Right hindlimb (tissue), 1 donor: ENCODE measurements around the gene PARPBP.
"Not testable (repeated sequence)": the region's sequence is repeated elsewhere in the genome, so short reads cannot be mapped to it uniquely, and the experiment has no call there.

Experiments used
- DNase-seq: peaks from one replicate; pipeline ENCODE4 v3.0.0-alpha.2; 2018

PARPBP gene

GRCh38 chr12:102119674-102120563 is at the start of gene PARPBP, which contains the start of gene NUP37:
Gene PARPBP, plus strand, starts transcription at chr12:102120183. Its CDS starts 3,706 bp downstream, at chr12:102123889.
Gene NUP37, minus strand, starts transcription at chr12:102120114. Its CDS starts 1,596 bp downstream, at chr12:102118518.
- DNase-seq = peak; percentile 94

GRCh38 chr12:102072092-102072491 is 47.9 kb upstream of the PARPBP start:
- DNase-seq = not testable (repeated sequence)

GRCh38 chr12:102080842-102081241 is 39.1 kb upstream of the PARPBP start:
- DNase-seq = no peak

GRCh38 chr12:102089228-102089835 is 30.7 kb upstream of the PARPBP start:
- not testable (repeated sequence) for DNase-seq

DNA sequence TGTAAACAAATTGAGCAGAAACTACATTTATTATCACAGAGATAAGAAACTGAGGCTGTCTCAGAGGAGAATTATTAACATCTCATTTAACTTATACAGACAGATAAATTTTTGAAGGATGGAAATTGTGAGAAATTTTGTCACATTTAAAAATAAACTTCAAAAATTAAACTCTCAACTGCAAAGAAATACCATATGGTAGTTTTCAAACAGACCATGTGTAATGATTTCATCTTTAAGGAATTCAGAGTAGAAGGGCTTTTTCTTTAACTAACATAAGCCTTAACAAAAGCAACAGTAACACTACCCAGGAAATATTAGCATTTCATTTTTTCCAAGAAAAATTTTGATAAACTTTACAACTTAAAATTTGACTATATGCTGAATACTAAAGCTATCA is 26.7 kb upstream of the PARPBP start:
- DNase-seq = no peak

- no peak for DNase-seq
These were observed 24.2 kb upstream of the PARPBP start for GRCh38 chr12:102095677-102096263.

DNA sequence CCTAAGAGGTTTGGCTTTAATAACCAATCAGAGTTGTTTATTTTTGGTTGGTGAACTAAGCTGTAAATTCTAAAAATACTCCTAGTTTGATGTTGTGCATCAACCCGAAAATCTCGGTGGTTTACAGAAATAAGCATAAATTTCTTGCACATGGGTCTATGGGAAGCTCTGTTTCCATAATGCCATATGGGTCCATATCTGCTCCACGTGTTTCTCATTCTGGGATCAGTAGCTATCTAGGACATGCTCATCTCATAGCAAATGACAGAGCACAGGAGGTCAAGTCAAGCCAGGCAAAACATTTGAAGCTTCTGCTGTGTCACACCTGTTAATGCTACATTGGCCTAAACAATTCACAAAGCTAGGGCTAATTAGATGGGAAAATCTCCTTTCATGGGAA is 23.1 kb upstream of the PARPBP start:
- no peak for DNase-seq

DNA sequence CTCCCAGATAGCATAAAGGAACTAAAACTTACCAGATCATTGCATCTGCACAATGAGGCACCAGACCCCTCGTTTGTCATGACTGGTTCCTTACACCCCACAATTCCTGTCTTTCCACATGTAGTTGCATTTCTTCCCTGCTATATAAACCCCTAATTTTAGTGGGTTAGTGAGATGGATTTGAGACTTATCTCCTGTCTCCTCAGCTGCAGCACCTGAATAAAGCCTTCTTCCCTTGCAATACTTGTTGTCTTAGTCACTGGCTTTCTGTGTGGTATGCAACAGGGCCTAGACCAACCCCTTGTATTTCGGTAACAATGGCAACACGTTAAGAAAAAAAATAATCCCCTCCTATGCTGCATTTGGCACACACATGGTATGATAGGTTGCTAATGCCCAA is 13.1 kb upstream of the PARPBP start:
- no peak for DNase-seq

DNA sequence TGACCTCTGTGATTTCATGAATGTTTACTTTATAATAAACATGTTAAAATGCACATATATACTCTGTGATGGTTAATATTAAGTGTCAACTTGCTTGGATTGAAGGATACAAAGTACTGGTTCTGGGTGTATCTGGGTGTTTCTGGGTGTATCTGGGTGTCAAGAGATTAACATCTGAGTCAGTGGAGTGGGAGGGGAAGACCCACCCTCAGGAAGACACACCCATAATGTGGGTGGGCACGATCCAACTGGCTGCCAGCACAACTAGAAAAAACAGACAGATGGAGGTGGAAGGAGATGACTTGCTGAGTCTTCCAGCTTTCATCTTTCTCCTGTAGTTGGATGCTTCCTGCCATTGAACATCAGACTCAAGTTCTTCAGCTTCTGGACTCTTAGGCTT is 12.0 kb upstream of the PARPBP start:
- no peak for DNase-seq

DNA sequence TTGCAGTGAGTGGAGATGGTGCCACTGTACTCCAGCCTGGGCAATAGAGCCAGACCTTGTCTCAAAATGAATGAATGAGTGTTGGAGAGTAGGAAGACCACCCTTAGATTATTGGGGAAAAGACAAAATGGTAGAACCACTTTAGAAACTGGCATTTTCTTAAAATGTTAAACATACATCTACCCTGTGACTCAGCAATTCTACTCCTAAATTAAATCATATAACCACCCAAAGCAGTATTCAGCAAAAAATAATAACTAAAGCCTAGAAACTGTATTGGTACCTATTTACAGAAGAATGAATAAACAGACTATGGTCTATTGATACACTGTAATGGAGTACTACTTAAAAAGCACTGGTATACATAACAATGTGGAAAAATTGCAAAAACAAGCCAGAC is 9.2 kb upstream of the PARPBP start:
- no peak for DNase-seq

DNA sequence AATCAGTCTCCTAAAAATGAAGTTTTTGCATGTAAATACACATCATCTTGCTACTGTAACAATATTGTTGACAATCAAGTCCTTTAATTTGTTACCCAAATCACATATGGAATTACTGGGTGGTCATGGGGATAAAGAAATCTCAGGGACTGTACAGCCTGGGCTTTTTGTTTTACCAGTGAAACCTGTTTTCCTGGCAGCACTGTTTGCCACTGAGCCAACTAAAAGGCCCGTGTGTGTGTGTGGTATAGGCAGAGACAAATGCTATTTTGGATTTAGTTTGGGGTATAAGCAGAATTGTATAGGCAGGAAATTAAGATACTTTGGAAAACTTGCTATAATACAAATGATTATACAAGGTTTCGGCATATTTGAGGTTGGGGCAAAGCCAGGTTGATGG is 5.8 kb upstream of the PARPBP start:
- no peak for DNase-seq

GRCh38 chr12:102116392-102116791 is 3.6 kb upstream of the PARPBP start:
- no peak for DNase-seq

GRCh38 chr12:102118874-102119273 is 1.1 kb upstream of the PARPBP start:
- no peak for DNase-seq

DNA sequence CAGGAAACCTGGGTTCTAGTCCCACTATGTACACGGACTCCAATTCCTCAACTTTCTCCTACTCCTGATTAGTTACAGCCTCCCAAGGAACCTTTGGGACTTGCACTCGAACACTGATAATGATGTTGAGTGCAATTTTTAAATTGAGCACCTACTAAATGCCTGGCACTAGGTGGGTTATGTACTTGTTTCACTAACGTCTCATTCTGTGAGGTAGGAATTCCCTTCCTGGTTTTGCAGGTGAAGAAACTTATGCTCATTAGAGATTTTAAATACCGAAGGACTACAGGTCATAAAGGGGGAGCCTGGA is 536 bp downstream of the PARPBP start:
- DNase-seq = no peak

GRCh38 chr12:102120886-102121285 is 903 bp downstream of the PARPBP start:
- DNase-seq = no peak

GRCh38 chr12:102121328-102121727 is 1.3 kb downstream of the PARPBP start:
- DNase-seq = not testable (repeated sequence)

- not testable (repeated sequence) for DNase-seq
These were observed 10.7 kb downstream of the PARPBP start for GRCh38 chr12:102130720-102131119.

DNA sequence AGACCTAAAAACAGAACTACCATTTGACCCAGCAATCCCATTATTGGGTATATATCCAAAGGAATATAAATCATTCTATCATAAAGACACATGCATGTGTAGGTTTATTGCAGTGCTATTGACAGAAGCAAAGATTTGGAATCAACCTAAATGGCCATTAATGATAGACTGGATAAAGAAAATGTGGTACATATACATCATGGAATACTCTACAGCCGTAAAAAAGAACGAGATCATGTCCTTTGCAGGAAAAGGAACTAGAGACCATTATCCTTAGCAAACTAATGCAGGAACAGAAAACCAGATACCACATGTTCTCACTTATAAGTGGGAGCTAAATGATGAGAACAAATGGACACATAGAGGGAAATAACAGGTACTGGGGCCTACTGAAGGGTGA is 11.5 kb downstream of the PARPBP start:
- DNase-seq = not testable (repeated sequence)

DNA sequence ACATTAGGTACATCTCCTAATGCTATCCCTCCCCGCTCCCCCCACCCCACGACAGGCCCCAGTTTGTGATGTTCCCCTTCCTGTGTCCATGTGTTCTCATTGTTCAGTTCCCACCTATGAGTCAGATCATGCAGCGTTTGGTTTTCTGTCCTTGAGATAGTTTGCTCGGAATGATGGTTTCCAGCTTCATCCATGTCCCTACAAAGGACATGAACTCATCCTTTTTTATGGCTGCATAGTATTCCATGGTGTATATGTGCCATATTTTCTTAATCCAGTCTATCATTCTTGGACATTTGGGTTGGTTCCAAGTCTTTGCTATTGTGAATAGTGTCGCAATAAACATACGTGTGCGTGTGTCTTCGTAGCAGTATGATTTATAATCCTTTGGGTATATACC is 17.6 kb downstream of the PARPBP start:
- not testable (repeated sequence) for DNase-seq

DNA sequence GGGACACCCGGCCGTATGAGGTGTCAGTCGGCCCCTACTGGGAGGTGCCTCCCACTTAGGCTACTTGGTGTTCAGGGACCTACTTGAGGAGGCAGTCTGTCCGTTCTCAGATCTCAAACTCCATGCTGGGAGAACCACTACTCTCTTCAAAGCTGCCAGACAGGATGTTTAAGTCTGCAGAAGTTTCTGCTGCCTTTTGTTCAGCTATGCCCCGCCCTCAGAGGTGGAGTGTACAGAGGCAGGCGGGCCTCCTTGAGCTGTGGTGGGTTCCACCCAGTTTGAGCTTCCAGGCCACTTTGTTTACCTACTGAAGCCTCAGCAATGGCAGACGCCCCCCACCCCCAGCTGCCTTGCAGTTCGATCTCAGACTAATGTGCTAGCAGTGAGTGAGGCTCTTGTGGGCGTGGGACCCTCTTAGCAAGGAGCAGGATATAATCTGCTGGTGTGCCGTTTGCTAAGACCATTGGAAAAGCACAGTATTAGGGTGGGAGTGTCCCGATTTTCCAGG is 22.9 kb downstream of the PARPBP start:
- DNase-seq = not testable (repeated sequence)

- DNase-seq = no peak
These were observed 24.2 kb downstream of the PARPBP start for GRCh38 chr12:102144221-102144620.

DNA sequence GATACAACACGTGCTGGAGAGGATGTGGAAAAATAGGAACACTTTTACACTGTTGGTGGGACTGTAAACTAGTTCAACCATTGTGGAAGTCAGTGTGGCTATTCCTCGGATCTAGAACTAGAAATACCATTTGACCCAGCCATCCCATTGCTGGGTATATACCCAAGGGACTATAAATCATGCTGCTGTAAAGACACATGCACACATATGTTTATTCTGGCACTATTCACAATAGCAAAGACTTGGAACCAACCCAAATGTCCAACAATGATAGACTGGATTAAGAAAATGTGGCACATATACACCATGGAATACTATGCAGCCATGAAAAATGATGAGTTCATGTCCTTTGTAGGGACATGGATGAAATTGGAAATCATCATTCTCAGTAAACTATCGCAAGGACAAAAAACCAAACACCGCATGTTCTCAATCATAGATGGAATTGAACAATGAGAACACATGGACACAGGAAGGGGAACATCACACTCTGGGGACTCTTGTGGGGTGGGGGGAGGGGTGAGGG is 27.1 kb downstream of the PARPBP start:
- DNase-seq = not testable (repeated sequence)

GRCh38 chr12:102155206-102155605 is 35.2 kb downstream of the PARPBP start:
- DNase-seq = not testable (repeated sequence)
